HepG2 (cell line): ENCODE results near the gene SAMD10. TPM values are rescaled to one million over a fixed set of nuclear protein-coding genes. Genes with fewer than 3 reads are reported as not detected.

ENCODE experiments used
- ASH2L ChIP-seq: fragments of 300-600, 200-600 bp; sonication (generic); IDR thresholded peaks from 2 replicates; pipeline ENCODE4 v1.7.0; 2017; ENCODE audit warnings: low read depth, mild to moderate bottlenecking, moderate library complexity, mixed read lengths, low read length; ENCODE audit not compliant: insufficient read length
- BCLAF1 ChIP-seq: fragments of 450-650 bp; IDR thresholded peaks from 2 replicates; pipeline ENCODE4 v1.6.1; 2017; ENCODE audit warnings: mild to moderate bottlenecking
- CBX1 ChIP-seq: IDR thresholded peaks from one replicate; pipeline ENCODE4 v1.6.1; 2016; ENCODE audit warnings: antibody characterized with exemption, low read depth
- ELK4 ChIP-seq: sonication (generic); formaldehyde crosslinking; IDR thresholded peaks from 2 replicates; pipeline ENCODE4 v1.9.0; 2021; ENCODE audit warnings: missing genetic modification reagents, borderline replicate concordance
- HINFP ChIP-seq: sonication (generic); formaldehyde crosslinking; IDR thresholded peaks from 2 replicates; pipeline ENCODE4 v1.4.0; 2020; ENCODE audit warnings: low read depth, mild to moderate bottlenecking, missing genetic modification reagents
- NR1H2 ChIP-seq: sonication (generic); formaldehyde crosslinking; IDR thresholded peaks from 2 replicates; pipeline ENCODE4 v1.8.1; 2022; ENCODE audit warnings: low read depth, missing genetic modification reagents, borderline replicate concordance
- POLR2AphosphoS2 ChIP-seq: IDR thresholded peaks from 2 replicates; pipeline ENCODE4 v1.6.1; 2011; ENCODE audit warnings: low read depth, low read length, improper control_type of control experiment
- SMAD9 ChIP-seq: sonication (generic); formaldehyde crosslinking; IDR thresholded peaks from 2 replicates; pipeline ENCODE4 v1.5.1; 2020; ENCODE audit warnings: mild to moderate bottlenecking, missing genetic modification reagents
- ZFY ChIP-seq: sonication (generic); formaldehyde crosslinking; IDR thresholded peaks from 2 replicates; pipeline ENCODE4 v1.4.0; 2020; ENCODE audit warnings: missing genetic modification reagents
- ZNF121 ChIP-seq: sonication (generic); formaldehyde crosslinking; IDR thresholded peaks from 2 replicates; pipeline ENCODE4 v1.5.0; 2020; ENCODE audit warnings: mild to moderate bottlenecking, missing genetic modification reagents
- ZNF136 ChIP-seq: sonication (generic); formaldehyde crosslinking; IDR thresholded peaks from 2 replicates; pipeline ENCODE4 v1.8.1; 2022; ENCODE audit warnings: low read depth, mild to moderate bottlenecking, moderate library complexity, missing genetic modification reagents
- ZNF253 ChIP-seq: sonication (generic); formaldehyde crosslinking; IDR thresholded peaks from 2 replicates; pipeline ENCODE4 v1.8.0; 2022; ENCODE audit warnings: mild to moderate bottlenecking, missing genetic modification reagents, borderline replicate concordance
- ZNF318 ChIP-seq: sonication (generic); formaldehyde crosslinking; IDR thresholded peaks from 2 replicates; pipeline ENCODE4 v1.4.0; 2020; ENCODE audit warnings: mild to moderate bottlenecking, missing genetic modification reagents
- ZNF674 ChIP-seq: sonication (generic); formaldehyde crosslinking; IDR thresholded peaks from 2 replicates; pipeline ENCODE4 v1.5.0; 2020; ENCODE audit warnings: low read depth, mild to moderate bottlenecking, missing genetic modification reagents
- polyA plus RNA-seq, 8 experiments: library from polyadenylated mRNA; depleted of rRNA in 3 of 8; stranded (reverse) in 7 of 8; unstranded in 1 of 8; fragments of >200 nt; fragmentation: Illumina TruSeq in 4 of 8; extraction: Trizol in 4 of 8; gene quantifications; 2 replicates each; pipeline versions ENCODE4 v1.2.1 to v1.2.3, GENCODE V29; 2011 to 2016; ENCODE audit warnings: low read depth in 4 of 8, missing spikeins in 1 of 8, mixed read lengths in 1 of 8; ENCODE audit not compliant: insufficient read depth in 1 of 8
- total RNA-seq, 5 experiments: library from RNA; depleted of rRNA; stranded (reverse); fragments of >200 nt; fragmentation: Illumina TruSeq; extraction: Trizol; gene quantifications; 2 replicates each; pipeline ENCODE4 v1.2.3, GENCODE V29; 2016; ENCODE audit warnings: low read depth in 1 of 5

SAMD10 gene
- total and polyA plus RNA-seq, 2 of the 13 experiments (the other 11 are each of a cell fraction or from before 2014, with no cell fraction given), result 6.1 to 11.0 TPM

GRCh38 chr20:63969838-63970713 is 9.4 kb downstream of the SAMD10 start, which contains the start of gene ZNF512B (continued):
- TF ChIP-seq HINFP (no peak), ASH2L (no peak), ZNF674 (CRISPR knock-in tag) (no peak), ZFY (peak; percentile 62), CBX1 (no peak), ELK4 (CRISPR knock-in tag) (no peak), SMAD9 (no peak), ZNF318 (CRISPR knock-in tag) (0 out of 2 replicates have a peak, but pooled peaks have one; percentile 18), NR1H2 (CRISPR knock-in tag) (no peak), POLR2AphosphoS2 (no peak), ZNF121 (CRISPR knock-in tag) (no peak), ZNF136 (no peak), ZNF253 (no peak), BCLAF1 (no peak)
